ENCODE results near the gene FAM20C. TPM values are rescaled to one million over a fixed set of nuclear protein-coding genes. Genes with fewer than 3 reads are reported as not detected.
"Not testable (repeated sequence)": the region's sequence is repeated elsewhere in the genome, so short reads cannot be mapped to it uniquely, and the experiment has no call there.

The FAM20C gene
- total RNA-seq, 1 experiment from 2014 or later: 62.6 TPM

DNA sequence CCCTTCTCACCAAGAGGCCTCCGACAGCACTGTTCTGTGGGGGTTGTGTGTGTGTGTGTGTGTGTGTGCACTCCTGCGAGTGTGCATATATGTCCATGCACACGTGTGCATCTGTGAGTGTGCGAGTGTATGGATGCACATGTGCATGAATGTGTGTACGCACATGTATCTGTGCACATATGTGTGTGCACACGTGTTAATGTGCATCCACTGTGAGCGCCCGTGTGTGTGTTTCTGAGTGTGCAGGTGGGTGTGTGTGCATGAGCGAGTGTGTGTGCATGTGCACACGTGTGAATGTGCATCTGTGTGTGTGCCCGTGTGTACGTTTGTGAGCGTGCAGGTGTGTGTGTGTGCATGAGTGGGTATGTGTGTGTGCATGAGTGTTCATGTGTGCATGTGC, 49.1 kb downstream of the FAM20C start:
- Histone ChIP-seq H3K9me3 (ENCODE audit: control insufficient read depth, low read depth, low read length) (no peaks in the 10 kb centered on the region), H2BK5ac (ENCODE audit: insufficient read length, low read length) (no peak overlapping the region), H4K8ac (replicated peaks; ENCODE audit: insufficient read length, low read depth, low read length) (no peak overlapping the region), H3K18ac (ENCODE audit: insufficient read length, low read depth, low read length) (no peak overlapping the region), H3K79me1 (ENCODE audit: insufficient read depth, low read depth, low read length, poor library complexity, severe bottlenecking) (no peaks in the 10 kb centered on the region), H2AFZ (ENCODE audit: low read length) (no peak overlapping the region), H3K4ac (ENCODE audit: low read depth, low read length) (no peak overlapping the region), H4K20me1 (ENCODE audit: control insufficient read depth, insufficient read depth, insufficient read length) (peaks cover 5% of the 10 kb centered on the region), H3K79me2 (ENCODE audit: insufficient read depth, low read length) (peaks cover 4% of the 10 kb centered on the region; the same call in 1 of the 2 replicates), H3K14ac (ENCODE audit: insufficient read depth, low read length) (no peak overlapping the region; the same call in 1 of the 2 replicates), H2BK12ac (ENCODE audit: insufficient read length, low read depth, low read length) (no peak overlapping the region), H2BK20ac (ENCODE audit: low read depth, low read length, poor library complexity, severe bottlenecking) (no peak overlapping the region), H3K27ac (ENCODE audit: insufficient read length, low read depth, low read length) (no peak overlapping the region), H3T11ph (ENCODE audit: low read length) (no peak overlapping the region), H3K4me2 (ENCODE audit: insufficient read depth, insufficient read length, low read length) (no peak overlapping the region), H3K4me1 (ENCODE audit: insufficient read depth, low read length) (no peaks in the 10 kb centered on the region), H4K91ac (ENCODE audit: insufficient read length, low read depth, low read length) (no peak overlapping the region), H3K27me3 (ENCODE audit: insufficient read depth, low read length) (no peaks in the 10 kb centered on the region), H2AK5ac (ENCODE audit: insufficient read length, low read length) (no peak overlapping the region), H2BK120ac (ENCODE audit: low read depth, low read length, poor library complexity, severe bottlenecking) (no peak overlapping the region), H3K23me2 (ENCODE audit: insufficient read length, low read depth, low read length, poor library complexity, severe bottlenecking) (no peaks in the 10 kb centered on the region), H3K9ac (ENCODE audit: extremely low read depth, insufficient read length, low read length) (no peak overlapping the region), H4K5ac (ENCODE audit: insufficient read length, low read depth, low read length) (no peak overlapping the region), H3K56ac (ENCODE audit: insufficient read length, low read depth, low read length) (no peak overlapping the region), H2BK15ac (ENCODE audit: low read depth, low read length) (no peak overlapping the region), H3K23ac (ENCODE audit: insufficient read length, low read depth, low read length) (no peak overlapping the region)
- TF ChIP-seq, protein P1, sequence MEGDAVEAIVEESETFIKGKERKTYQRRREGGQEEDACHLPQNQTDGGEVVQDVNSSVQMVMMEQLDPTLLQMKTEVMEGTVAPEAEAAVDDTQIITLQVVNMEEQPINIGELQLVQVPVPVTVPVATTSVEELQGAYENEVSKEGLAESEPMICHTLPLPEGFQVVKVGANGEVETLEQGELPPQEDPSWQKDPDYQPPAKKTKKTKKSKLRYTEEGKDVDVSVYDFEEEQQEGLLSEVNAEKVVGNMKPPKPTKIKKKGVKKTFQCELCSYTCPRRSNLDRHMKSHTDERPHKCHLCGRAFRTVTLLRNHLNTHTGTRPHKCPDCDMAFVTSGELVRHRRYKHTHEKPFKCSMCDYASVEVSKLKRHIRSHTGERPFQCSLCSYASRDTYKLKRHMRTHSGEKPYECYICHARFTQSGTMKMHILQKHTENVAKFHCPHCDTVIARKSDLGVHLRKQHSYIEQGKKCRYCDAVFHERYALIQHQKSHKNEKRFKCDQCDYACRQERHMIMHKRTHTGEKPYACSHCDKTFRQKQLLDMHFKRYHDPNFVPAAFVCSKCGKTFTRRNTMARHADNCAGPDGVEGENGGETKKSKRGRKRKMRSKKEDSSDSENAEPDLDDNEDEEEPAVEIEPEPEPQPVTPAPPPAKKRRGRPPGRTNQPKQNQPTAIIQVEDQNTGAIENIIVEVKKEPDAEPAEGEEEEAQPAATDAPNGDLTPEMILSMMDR (conservative IDR thresholded peaks at IDR 0.05): no peak
- Mint-ChIP-seq H3K9me3 (peaks cover 1 to 2% of the 10 kb centered on the region in 2 experiments; a peak in 1 of 5 replicates), H3K36me3 (ENCODE audit: insufficient read depth in 1 of 3, low read depth in 3 of 3) (peaks cover 9 to 19% (median 18%) of the 10 kb centered on the region in 3 experiments), H3K4me3 (no peak overlapping the region), H3K27me3 (ENCODE audit: low read depth) (peaks cover 2% of the 10 kb centered on the region; the same call in 1 of the 2 replicates), H3K27ac (0 out of 7 replicates have a peak overlapping the region, but pooled peaks of 1 of the 3 experiments have one; percentile 17), H3K4me1 (no peaks in the 10 kb centered on the region)
- no CpG with 5 or more reads among the region's 13 CpGs for WGBS (ENCODE audit: extremely low coverage, insufficient read length, low lambda C conversion rate)
- no peak for DNase-seq

DNA sequence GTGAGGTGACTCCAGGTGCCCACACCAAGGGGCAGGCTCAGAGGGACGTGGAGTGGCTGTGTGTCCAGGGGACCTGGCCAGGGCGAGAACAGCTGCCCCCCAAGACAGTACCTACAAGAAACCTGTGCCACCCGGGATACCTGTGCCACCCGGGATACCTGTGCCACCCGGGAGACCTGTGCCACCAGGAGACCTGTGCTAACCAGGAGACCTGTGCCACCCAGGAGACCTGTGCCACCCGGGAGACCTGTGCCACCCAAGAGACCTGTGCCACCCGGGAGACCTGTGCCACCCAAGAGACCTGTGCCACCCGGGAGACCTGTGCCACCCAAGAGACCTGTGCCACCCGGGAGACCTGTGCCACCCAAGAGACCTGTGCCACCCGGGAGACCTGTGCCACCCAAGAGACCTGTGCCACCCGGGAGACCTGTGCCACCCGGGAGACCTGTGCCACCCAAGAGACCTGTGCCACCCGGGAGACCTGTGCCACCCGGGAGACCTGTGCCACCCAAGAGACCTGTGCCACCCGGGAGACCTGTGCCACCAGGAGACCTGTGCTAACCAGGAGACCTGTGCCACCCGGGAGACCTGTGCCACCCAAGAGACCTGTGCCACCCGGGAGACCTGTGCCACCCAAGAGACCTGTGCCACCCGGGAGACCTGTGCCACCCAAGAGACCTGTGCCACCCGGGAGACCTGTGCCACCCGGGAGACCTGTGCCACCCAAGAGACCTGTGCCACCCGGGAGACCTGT, 50.6 kb downstream of the FAM20C start:
- H3K9ac ChIP-seq (ENCODE audit: extremely low read depth, insufficient read length, low read length); H2BK5ac ChIP-seq (ENCODE audit: insufficient read length, low read length); H3K4me2 ChIP-seq (ENCODE audit: insufficient read depth, insufficient read length, low read length); H3K27ac Mint-ChIP-seq; H3K56ac ChIP-seq (ENCODE audit: insufficient read length, low read depth, low read length); H2AK5ac ChIP-seq (ENCODE audit: insufficient read length, low read length); H3K23ac ChIP-seq (ENCODE audit: insufficient read length, low read depth, low read length); H4K20me1 ChIP-seq (ENCODE audit: control insufficient read depth, insufficient read depth, insufficient read length); H4K8ac ChIP-seq (replicated peaks; ENCODE audit: insufficient read length, low read depth, low read length); H2BK12ac ChIP-seq (ENCODE audit: insufficient read length, low read depth, low read length); H3K4me1 ChIP-seq (ENCODE audit: insufficient read depth, low read length); H3K4me3 Mint-ChIP-seq; H3K9me3 Mint-ChIP-seq; H4K5ac ChIP-seq (ENCODE audit: insufficient read length, low read depth, low read length); H3K9me3 ChIP-seq (ENCODE audit: control insufficient read depth, low read depth, low read length); H3K14ac ChIP-seq (ENCODE audit: insufficient read depth, low read length); H3K4me1 Mint-ChIP-seq; H2BK120ac ChIP-seq (ENCODE audit: low read depth, low read length, poor library complexity, severe bottlenecking); DNase-seq; H3T11ph ChIP-seq (ENCODE audit: low read length); H2BK15ac ChIP-seq (ENCODE audit: low read depth, low read length); H2AFZ ChIP-seq (ENCODE audit: low read length); H3K4ac ChIP-seq (ENCODE audit: low read depth, low read length); H2BK20ac ChIP-seq (ENCODE audit: low read depth, low read length, poor library complexity, severe bottlenecking); H3K79me2 ChIP-seq (ENCODE audit: insufficient read depth, low read length); H3K79me1 ChIP-seq (ENCODE audit: insufficient read depth, low read depth, low read length, poor library complexity, severe bottlenecking); H3K18ac ChIP-seq (ENCODE audit: insufficient read length, low read depth, low read length); H4K91ac ChIP-seq (ENCODE audit: insufficient read length, low read depth, low read length); H3K27me3 ChIP-seq (ENCODE audit: insufficient read depth, low read length); H3K23me2 ChIP-seq (ENCODE audit: insufficient read length, low read depth, low read length, poor library complexity, severe bottlenecking); H3K27me3 Mint-ChIP-seq (ENCODE audit: low read depth); H3K27ac ChIP-seq (ENCODE audit: insufficient read length, low read depth, low read length): not testable (repeated sequence)
- peaks cover 10 to 23% (median 20%) of the 10 kb centered on the region in 3 experiments for H3K36me3 Mint-ChIP-seq (ENCODE audit: insufficient read depth in 1 of 3, low read depth in 3 of 3)
- no CpG with 5 or more reads among the region's 21 CpGs for WGBS (ENCODE audit: extremely low coverage, insufficient read length, low lambda C conversion rate)
